CD14-positive monocyte (primary cell): ENCODE results near the gene EIF4E1B. TPM values are rescaled to one million over a fixed set of nuclear protein-coding genes. Genes with fewer than 3 reads are reported as not detected.

ENCODE experiments used
- DNase-seq, 3 donors: peaks; one replicate each; pipeline ENCODE4 v3.0.0-alpha.2; 2011 to 2022
- H2AFZ ChIP-seq: 2 replicates; pipeline ENCODE4 v1.6.0; 2012; ENCODE audit warnings: mild to moderate bottlenecking, low read depth, low read length, inconsistent platforms; ENCODE audit not compliant: insufficient read depth, poor library complexity, severe bottlenecking
- H3K27ac ChIP-seq, 2 donors: 1 replicate in 1 of 2; 2 replicates in 1 of 2; pipeline ENCODE4 v1.5.1; 2012 to 2013; ENCODE audit warnings: low read length in 2 of 2, control low read depth in 1 of 2, inconsistent platforms in 1 of 2, low read depth in 1 of 2, mild to moderate bottlenecking in 1 of 2
- H3K27me3 ChIP-seq, 2 donors: one replicate each; pipeline versions ENCODE4 v1.6.0 to v1.6.1; 2011 to 2013; ENCODE audit warnings: low read length in 2 of 2; ENCODE audit not compliant: control insufficient read depth in 2 of 2, insufficient read depth in 2 of 2
- H3K36me3 ChIP-seq, 2 donors: replicated peaks in 1 of 2; 1 replicate in 1 of 2; 2 replicates in 1 of 2; pipeline versions ENCODE4 v1.5.1 to v1.6.1; 2012 to 2013; ENCODE audit warnings: low read length in 2 of 2, control low read depth in 1 of 2, inconsistent platforms in 1 of 2, mild to moderate bottlenecking in 1 of 2; ENCODE audit not compliant: insufficient read depth in 2 of 2, control insufficient read depth in 1 of 2
- H3K4me1 ChIP-seq, 2 donors: 1 replicate in 1 of 2; 2 replicates in 1 of 2; pipeline versions ENCODE4 v1.5.1 to v1.6.1; 2012 to 2013; ENCODE audit warnings: low read length in 2 of 2, control low read depth in 1 of 2, inconsistent platforms in 1 of 2, mild to moderate bottlenecking in 1 of 2, moderate library complexity in 1 of 2; ENCODE audit not compliant: insufficient read depth in 2 of 2, control insufficient read depth in 1 of 2
- H3K4me2 ChIP-seq: replicated peaks from 2 replicates; pipeline ENCODE3; 2012; ENCODE audit warnings: low read length, moderate library complexity, mild to moderate bottlenecking; ENCODE audit not compliant: poor library complexity, severe bottlenecking; ENCODE audit errors: extremely low read depth
- H3K4me3 ChIP-seq, 3 experiments: fragments of 200-600 bp in 1 of 3; sonication (generic) in 1 of 3; replicated peaks in 1 of 3; 1 replicate in 2 of 3; 2 replicates in 1 of 3; pipeline ENCODE4 v1.5.1; 2011 to 2013; ENCODE audit warnings: low read length in 3 of 3, mild to moderate bottlenecking in 3 of 3, control low read depth in 2 of 3, low read depth in 2 of 3, inconsistent platforms in 1 of 3, moderate library complexity in 1 of 3
- H3K79me2 ChIP-seq: 2 replicates; pipeline ENCODE4 v1.6.0; 2012; ENCODE audit warnings: mild to moderate bottlenecking, control low read depth, inconsistent platforms, low read length, moderate library complexity; ENCODE audit not compliant: insufficient read depth
- H3K9ac ChIP-seq: 2 replicates; pipeline ENCODE4 v1.6.0; 2017; ENCODE audit warnings: low read length, mild to moderate bottlenecking; ENCODE audit not compliant: insufficient read depth, poor library complexity, severe bottlenecking
- H3K9me3 ChIP-seq, 2 donors: replicated peaks in 1 of 2; 1 replicate in 1 of 2; 2 replicates in 1 of 2; pipeline versions ENCODE4 v1.5.1 to v1.6.1; 2012 to 2013; ENCODE audit warnings: low read length in 2 of 2, control low read depth in 1 of 2; ENCODE audit not compliant: control insufficient read depth in 1 of 2, insufficient read depth in 1 of 2
- H4K20me1 ChIP-seq: 2 replicates; pipeline ENCODE4 v1.6.0; 2012; ENCODE audit warnings: mild to moderate bottlenecking, low read length, control low read depth, moderate library complexity; ENCODE audit not compliant: insufficient read depth
- H3K27ac Mint-ChIP-seq, 7 donors: one replicate each; pipeline ENCODE4 v1.8.0; 2020; ENCODE audit warnings: mild to moderate bottlenecking in 7 of 7, mixed read lengths in 7 of 7, moderate library complexity in 6 of 7, inconsistent platforms in 2 of 7
- H3K27me3 Mint-ChIP-seq, 3 donors: one replicate each; pipeline ENCODE4 v1.8.0; 2021 to 2022; ENCODE audit warnings: low read depth in 3 of 3, mild to moderate bottlenecking in 3 of 3, mixed read lengths in 3 of 3, moderate library complexity in 3 of 3, inconsistent platforms in 1 of 3
- H3K36me3 Mint-ChIP-seq, 2 donors: one replicate each; pipeline ENCODE4 v1.8.0; 2020; ENCODE audit warnings: mixed read lengths in 2 of 2, inconsistent platforms in 1 of 2, mild to moderate bottlenecking in 1 of 2
- H3K4me1 Mint-ChIP-seq: one replicate; pipeline ENCODE4 v1.8.0; 2020; ENCODE audit warnings: mild to moderate bottlenecking, mixed read lengths
- H3K4me3 Mint-ChIP-seq, 2 donors: one replicate each; pipeline ENCODE4 v1.8.0; 2020; ENCODE audit warnings: mild to moderate bottlenecking in 2 of 2, mixed read lengths in 2 of 2, moderate library complexity in 1 of 2
- H3K9me3 Mint-ChIP-seq, 7 donors: one replicate each; pipeline ENCODE4 v1.8.0; 2020 to 2022; ENCODE audit warnings: mixed read lengths in 7 of 7, mild to moderate bottlenecking in 6 of 7, moderate library complexity in 6 of 7, inconsistent platforms in 2 of 7
- CTCF ChIP-seq: fragments of 200-600 bp; IDR thresholded peaks from one replicate; pipeline ENCODE4 v1.8.0; 2022; ENCODE audit warnings: antibody characterized with exemption, mild to moderate bottlenecking
- WGBS: methylation state at CpG from one replicate; pipeline ENCODE4 v1.1.5; 2013; ENCODE audit warnings: missing lambda C conversion rate; ENCODE audit not compliant: insufficient coverage; 5-methylcytosine and 5-hydroxymethylcytosine counted together
- intact Hi-C, 2 donors: fragments of 100-400 bp; cut with micrococcal nuclease; formaldehyde crosslinking; loops; one replicate each; pipeline versions ENCODE4 v1.15.0 to v1.15.1; 2023
- polyA plus RNA-seq, 3 donors: library from polyadenylated mRNA; depleted of rRNA in 1 of 3; unstranded in 2 of 3; stranded (reverse) in 1 of 3; fragments of 300-500 nt in 2 of 3; fragments of >200 nt in 1 of 3; fragmentation: Illumina TruSeq in 2 of 3; gene quantifications; 1 replicate in 2 of 3; 2 replicates in 1 of 3; pipeline ENCODE4 v1.2.3, GENCODE V29; 2012 to 2021

EIF4E1B gene
- polyA plus RNA-seq, 3 donors, result not detected

- Histone ChIP-seq H3K36me3 (no peaks in the 10 kb centered on the region), H4K20me1 (no peaks in the 10 kb centered on the region), H3K27me3 (no peaks in the 10 kb centered on the region), H3K4me2 (no peak overlapping the region), H3K4me3 (no peak overlapping the region), H3K9ac (no peak overlapping the region), H3K9me3 (peaks cover 30 to 37% of the 10 kb centered on the region in 2 donors), H3K79me2 (no peaks in the 10 kb centered on the region), H3K27ac (no peak overlapping the region), H3K4me1 (no peaks in the 10 kb centered on the region), H2AFZ (no peak overlapping the region)
- TF ChIP-seq CTCF, result no peak
- H3K27ac Mint-ChIP-seq, result no peak overlapping the region
- no peaks in the 10 kb centered on the region for H3K4me1 Mint-ChIP-seq
- WGBS, result 96% methylated on average over 4 of the region's 4 CpGs
- H3K4me3 Mint-ChIP-seq, result no peak overlapping the region
- no peak for DNase-seq
- H3K9me3 Mint-ChIP-seq, result peaks cover 8 to 38% (median 36%) of the 10 kb centered on the region in 7 donors
- H3K27me3 Mint-ChIP-seq, result peaks cover 1 to 3% (median 2%) of the 10 kb centered on the region in 3 donors
- H3K36me3 Mint-ChIP-seq, result no peaks in the 10 kb centered on the region
- intact Hi-C loops, result no loop called here
These were observed 47.4 kb upstream of the EIF4E1B start for GRCh38 chr5:176583076-176583475.

- no peaks in the 10 kb centered on the region for H3K4me1 ChIP-seq
- no peak for DNase-seq
- H3K9me3 ChIP-seq, result peaks cover 49 to 50% of the 10 kb centered on the region in 2 donors
- Mint-ChIP-seq H3K4me3 (no peak overlapping the region), H3K27ac (no peak overlapping the region), H3K4me1 (no peaks in the 10 kb centered on the region), H3K27me3 (peaks cover 2 to 3% (median 3%) of the 10 kb centered on the region in 3 donors), H3K9me3 (peaks cover 14 to 47% (median 39%) of the 10 kb centered on the region in 7 donors), H3K36me3 (no peaks in the 10 kb centered on the region)
- H3K27ac ChIP-seq, result no peak overlapping the region
- H2AFZ ChIP-seq, result no peak overlapping the region
- H4K20me1 ChIP-seq, result no peaks in the 10 kb centered on the region
- intact Hi-C loops, result no loop called here
- no peak for TF ChIP-seq CTCF
- no peak overlapping the region for H3K9ac ChIP-seq
- H3K4me2 ChIP-seq, result no peak overlapping the region
- H3K79me2 ChIP-seq, result no peaks in the 10 kb centered on the region
- H3K27me3 ChIP-seq, result no peaks in the 10 kb centered on the region
- no peaks in the 10 kb centered on the region for H3K36me3 ChIP-seq
- no peak overlapping the region for H3K4me3 ChIP-seq
- WGBS, result 100% methylated on average over 2 of the region's 7 CpGs
These were observed 43.1 kb upstream of the EIF4E1B start for GRCh38 chr5:176587398-176587797.
